ENCODE data around the gene MED29.

The MED29 gene

DNA sequence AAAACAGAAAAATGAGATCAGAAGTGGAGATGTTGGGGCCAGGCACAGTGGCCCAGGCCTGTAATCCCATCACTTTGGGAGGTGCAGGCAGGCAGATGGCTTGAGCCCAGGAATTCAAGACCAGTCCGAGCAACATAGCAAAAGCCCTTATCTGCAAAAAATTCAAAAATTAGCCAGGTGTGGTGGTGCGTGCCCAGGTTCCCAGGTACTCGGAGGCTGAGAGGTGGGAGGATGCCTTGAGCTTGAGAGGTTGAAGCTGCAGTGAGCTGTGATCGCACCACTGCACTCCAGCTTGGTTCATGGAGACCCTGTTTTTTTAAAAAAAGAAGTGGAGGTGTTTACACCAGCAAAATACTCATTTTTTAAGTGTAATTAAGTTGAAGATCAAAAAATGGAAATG lies 8.9 kb downstream of the MED29 start:
- H3K4me3 ChIP-seq: no peak overlapping the region
- H3K27ac ChIP-seq: peak overlapping the region; percentile 99 to 100
- no peak for DNase-seq (ENCODE audit: low spot score)
- TF ChIP-seq, protein P1, sequence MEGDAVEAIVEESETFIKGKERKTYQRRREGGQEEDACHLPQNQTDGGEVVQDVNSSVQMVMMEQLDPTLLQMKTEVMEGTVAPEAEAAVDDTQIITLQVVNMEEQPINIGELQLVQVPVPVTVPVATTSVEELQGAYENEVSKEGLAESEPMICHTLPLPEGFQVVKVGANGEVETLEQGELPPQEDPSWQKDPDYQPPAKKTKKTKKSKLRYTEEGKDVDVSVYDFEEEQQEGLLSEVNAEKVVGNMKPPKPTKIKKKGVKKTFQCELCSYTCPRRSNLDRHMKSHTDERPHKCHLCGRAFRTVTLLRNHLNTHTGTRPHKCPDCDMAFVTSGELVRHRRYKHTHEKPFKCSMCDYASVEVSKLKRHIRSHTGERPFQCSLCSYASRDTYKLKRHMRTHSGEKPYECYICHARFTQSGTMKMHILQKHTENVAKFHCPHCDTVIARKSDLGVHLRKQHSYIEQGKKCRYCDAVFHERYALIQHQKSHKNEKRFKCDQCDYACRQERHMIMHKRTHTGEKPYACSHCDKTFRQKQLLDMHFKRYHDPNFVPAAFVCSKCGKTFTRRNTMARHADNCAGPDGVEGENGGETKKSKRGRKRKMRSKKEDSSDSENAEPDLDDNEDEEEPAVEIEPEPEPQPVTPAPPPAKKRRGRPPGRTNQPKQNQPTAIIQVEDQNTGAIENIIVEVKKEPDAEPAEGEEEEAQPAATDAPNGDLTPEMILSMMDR (IDR thresholded peaks at IDR 0.05): no peak

DNA sequence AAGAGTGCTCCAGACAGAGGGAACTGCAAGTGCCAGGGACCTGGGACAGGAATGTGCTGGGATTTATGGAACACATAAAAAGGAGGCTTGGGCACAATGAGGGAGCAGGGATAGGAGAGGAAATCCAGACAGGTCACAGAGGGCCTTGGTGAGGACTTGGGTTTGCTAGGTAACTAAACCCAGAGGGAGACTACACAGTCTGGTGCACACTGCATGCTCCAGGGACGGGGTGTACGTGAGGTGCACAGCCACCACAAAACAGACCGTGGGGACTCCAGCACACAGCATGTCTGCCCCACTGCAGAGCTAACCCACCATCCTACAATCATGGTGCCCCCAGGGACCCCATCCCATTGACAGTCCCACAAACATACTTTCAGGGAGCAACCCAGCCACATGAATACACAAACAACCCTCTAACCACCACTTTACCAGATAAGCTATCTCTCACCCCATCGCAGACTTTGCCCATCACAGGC lies 9.9 kb downstream of the MED29 start:
- TF ChIP-seq, protein P1 (IDR thresholded peaks at IDR 0.05): no peak
- Histone ChIP-seq H3K4me3 (peak overlapping the region; percentile 73), H3K27ac (peak overlapping the region; percentile 99 to 100)
- DNase-seq (ENCODE audit: low spot score): peak; percentile 72

DNA sequence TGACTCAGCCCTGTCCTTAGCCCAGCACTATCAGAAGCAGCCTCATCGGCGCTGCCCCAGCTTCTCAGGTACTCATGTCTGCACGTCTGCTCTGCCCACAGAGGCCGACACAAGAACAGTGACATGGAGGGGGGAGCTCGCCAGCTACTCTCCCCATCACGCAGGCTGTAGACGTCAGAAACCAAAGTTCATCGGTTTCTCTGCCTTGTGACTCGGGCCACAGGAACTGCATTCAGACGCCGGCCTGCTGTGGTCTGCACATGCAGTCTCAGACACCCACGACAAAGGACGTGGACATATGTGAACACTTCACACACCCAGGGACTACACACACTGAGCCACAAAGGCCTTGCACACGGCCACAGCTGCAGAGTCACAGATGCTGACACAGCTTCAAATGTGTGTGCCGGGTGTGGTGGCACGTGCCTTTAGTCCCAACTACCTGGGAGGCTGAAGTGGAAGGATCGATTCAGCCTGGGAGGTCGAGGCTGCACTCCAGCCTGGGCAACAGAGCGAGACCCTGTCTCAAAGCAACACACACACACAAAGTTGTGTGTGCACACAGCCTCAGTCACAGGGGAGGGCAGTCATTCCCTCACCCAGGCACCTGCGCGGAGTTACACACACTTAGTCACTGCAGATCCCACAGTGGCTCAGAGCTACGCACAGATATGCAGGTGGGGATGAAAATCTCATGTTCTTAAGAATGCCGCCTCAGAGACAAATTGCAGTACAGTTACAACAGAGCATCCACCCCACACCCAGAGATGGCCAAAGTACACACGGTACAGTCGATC lies 10.6 kb downstream of the MED29 start:
- peak overlapping the region; percentile 99 to 100 for H3K27ac ChIP-seq
- TF ChIP-seq, protein P1 (IDR thresholded peaks at IDR 0.05): no peak
- peak overlapping the region; percentile 73 for H3K4me3 ChIP-seq
- peak; percentile 88 for DNase-seq (ENCODE audit: low spot score)

DNA sequence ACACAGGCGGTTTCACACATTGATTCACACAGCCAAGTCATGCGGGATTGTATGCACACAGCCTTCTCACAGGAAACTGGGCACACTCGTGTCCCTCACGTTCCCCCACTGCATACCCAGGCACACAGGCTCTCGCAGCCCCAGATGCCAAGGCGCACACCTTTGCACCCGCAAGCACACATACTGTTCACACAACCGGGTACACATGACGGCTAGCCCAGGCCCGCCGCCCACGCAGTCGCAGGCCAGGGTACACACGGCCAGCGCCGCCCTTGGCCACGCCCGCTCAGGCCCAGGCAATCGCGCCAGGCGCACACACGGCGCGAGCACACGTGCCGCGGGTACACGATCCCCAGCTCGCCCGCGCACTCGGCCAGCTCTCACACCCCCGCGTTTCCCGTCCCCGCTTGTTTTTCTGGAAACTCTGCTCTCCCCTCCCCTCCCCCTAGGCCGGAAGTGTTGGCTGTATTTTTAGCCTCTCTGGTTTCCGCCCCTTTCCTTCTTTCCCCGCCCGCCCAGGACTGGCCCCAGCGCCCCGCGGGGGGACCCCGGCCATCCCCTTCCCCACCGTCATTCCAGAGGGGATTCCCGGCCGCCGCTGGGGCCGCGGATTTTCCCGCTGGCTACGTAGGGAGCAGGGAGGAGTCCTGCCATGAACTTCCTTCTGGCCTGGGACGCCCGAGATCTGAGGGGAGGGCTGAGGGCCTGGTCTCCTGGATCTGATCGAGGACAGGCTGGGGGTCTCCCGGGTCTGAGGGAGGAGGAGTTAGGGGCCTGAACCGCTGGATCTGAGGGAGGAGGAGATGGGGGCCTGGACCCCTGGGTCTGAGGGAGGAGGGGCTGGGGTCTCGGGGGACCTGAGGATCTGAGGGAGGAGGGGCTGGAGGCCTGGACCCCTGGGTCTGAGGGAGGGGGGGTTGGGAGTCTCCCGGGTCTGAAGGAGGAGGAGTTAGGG lies 11.4 kb downstream of the MED29 start:
- H3K4me3 ChIP-seq: peak overlapping the region; percentile 73
- H3K27ac ChIP-seq: peak overlapping the region; percentile 99 to 100
- TF ChIP-seq, protein P1 (IDR thresholded peaks at IDR 0.05): no peak
- DNase-seq (ENCODE audit: low spot score): peak; percentile 96

DNA sequence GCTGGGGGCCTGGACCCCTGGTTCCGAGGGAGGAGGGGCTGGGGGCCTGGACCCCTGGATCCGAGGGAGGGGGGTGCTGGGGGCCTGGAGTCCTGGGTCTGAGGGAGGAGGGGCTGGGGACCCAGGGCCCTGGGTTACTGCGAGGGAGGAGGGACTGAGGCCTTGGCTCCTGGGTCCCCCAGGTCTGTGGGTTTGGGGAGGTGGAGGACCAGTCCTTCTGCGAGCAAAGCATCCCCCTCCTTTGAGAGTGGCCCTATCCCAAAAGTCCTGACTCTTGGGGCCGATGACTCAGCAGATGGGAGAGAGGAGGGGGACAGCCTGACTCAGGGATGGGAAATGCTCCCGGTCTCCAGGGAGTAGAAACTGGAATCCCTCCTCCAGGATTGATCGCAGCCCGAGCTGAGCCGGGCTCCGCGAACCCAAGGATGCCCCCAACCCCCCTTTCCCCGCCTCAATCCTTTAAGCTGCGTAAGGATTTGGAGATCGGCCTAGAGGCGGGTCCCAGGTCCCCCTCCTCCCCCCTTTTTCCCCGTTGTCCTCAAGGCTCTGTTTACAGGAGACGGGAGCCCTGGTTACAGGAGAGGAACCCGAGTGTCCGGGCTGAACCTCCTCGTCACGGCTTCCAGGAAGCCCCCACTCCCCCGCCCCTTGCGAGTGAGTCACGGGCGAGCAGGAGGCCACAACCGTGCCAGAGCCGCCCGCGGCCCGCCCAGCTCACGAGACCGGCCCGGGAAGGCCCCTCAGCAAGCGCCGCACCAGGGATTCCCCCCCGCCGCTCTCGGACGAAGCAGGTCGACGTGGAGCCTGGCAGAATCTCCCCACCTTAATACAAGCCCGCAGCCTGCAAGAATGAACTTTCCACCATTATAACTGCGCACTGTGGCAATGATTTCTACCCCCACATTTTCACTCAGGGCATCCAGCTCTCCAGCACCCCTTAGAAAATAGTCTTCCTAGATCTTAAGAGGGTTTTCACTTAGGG lies 12.4 kb downstream of the MED29 start:
- H3K4me3 ChIP-seq: peak overlapping the region; percentile 73
- TF ChIP-seq, protein P1 (IDR thresholded peaks at IDR 0.05): no peak
- H3K27ac ChIP-seq: peak overlapping the region; percentile 99 to 100
- peak; percentile 100 for DNase-seq (ENCODE audit: low spot score)

Data from coronary artery (tissue), 2 donors.